Fibroblast of skin of abdomen (primary cell): ENCODE results near the gene COPB1.

Experiments
- DNase-seq: peaks from one replicate; pipeline ENCODE4 v3.0.0-alpha.2; 2013

Gene COPB1

DNA sequence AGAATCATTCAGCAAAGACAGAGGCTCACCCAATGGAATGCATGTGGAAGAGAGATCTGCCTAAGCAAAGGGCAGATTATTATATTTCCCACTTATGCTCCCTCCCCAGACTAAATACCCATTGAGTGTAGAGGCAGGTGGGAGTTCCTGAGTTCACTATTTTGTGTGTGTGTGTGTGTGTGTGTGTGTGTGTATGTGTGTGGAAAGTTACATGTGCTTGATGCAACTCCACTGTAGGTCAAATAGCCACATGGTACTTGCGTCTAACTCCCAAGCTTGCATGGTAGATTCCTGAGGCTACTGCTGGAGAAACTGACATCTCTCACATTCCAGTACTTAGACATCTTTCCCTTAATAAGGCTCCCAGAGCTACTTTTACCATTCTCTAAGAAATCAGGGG is 3.4 kb upstream of the COPB1 start:
- DNase-seq, result no peak

DNA sequence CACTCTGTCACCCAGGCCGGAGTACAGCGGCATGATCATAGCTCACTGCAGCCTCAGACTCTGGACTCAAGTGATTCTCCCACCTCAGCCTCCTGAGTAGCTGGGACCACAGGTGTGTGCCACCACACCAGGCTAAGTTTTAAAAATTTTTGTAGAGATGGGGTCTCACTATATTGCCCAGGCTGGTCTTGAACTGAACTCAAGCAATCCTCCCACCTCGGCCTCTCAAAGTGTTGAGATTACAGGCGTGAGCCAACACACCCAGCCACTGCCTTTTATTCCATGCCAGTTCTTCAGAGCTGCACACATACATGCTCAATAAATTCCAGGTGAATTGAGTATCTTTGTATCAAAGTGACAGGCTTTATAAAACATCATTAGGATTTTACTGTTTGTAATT is 2.4 kb upstream of the COPB1 start:
- no peak for DNase-seq

- DNase-seq, result peak; percentile 38
These were observed 605 bp upstream of the COPB1 start for GRCh38 chr11:14500181-14500651.

DNA sequence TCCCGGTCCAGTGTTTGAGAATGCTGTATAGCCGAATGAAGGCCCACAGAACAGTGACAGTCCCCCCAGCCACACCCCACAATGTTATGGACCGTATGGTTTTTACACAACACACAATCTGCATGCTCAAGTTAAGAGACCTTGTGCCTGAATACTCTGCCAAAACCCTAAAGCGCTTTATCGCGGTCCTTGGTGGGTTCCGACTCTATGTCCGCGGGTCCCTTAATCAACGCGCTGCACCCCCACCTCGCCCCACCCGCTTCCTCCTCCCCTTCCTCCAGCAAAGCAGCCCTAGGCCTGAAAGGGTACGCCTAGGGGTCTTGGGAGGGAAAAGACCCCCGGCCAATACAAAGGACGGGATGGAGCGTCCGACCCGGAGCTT is 442 bp downstream of the COPB1 start:
- DNase-seq, result peak; percentile 24

DNA sequence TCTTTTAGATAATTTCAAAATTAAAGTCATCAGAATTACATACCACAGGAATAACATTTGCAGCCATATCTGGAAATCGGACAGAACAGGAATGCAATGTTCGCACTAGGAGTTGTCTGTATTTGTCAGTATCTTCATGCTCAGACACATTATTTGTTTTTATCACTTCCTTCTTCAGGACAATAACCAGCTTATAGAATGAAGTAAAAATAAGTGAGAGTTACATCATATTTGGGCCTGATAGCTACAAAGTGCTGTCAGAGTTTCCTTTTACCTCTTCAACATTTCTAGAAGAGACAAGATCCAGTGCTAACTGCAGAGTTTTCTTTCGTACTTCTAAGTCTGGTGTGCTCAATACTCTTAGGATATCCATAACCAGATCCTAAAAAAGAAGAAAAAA is 18.9 kb downstream of the COPB1 start:
- peak; percentile 3 for DNase-seq

DNA sequence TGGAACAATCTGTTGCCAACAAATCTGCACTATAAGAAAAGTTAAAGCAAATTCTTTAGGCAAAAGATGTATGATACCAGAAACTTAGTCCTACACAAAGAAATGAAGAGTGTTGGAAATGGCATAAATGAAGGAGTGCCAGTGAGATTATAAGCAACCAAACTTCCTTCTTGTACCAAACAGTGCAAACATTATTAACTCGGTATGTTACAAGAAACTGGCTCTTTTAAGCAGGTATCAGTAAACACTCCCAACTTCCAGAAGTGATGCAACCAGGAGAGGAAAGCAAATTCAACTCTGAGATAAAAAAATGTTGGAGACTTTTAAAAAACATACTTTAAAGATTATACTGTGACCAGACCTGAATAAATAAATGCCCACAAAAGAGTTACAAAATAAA is 28.5 kb downstream of the COPB1 start:
- no peak for DNase-seq

- no peak for DNase-seq
These were observed 36.0 kb downstream of the COPB1 start for GRCh38 chr11:14463623-14464022.

DNA sequence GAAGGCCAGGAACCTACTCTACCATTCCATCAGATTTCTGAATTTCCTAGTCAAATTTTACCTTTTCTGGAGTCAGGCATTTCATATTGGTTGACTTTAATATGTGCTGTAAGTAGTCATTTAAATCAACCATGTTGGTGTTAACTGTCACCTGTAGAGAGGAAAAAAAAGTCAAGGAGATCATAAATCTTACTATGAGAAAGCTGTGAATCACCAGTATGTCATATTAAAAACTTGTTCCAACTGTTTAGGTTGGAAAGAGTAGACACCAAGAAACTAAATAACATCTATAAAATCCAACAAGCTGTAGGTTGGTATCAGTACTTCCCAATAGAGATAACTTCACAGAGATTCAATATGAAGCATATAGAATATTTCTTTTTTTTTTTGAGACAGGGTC is 39.5 kb downstream of the COPB1 start:
- DNase-seq, result no peak

DNA sequence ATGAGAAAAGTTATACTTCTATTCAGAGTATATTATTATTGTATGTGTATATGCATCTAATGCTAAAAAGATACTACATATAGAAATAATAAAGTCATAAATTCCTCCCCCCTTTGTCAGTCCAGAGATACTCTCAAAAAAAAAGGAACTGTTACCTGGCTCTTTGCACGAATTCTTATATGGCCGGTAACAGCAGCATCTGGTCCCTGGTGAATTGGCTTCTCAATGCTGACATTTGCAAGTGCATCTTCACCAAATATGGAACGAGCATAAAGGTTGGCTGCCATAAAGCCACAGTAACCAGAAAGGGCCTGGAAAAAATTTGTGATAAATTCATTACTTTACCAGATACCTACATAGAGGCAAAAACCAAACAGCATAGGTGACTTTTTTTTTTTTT is 41.2 kb downstream of the COPB1 start:
- no peak for DNase-seq

- no peak for DNase-seq
These were observed 43.8 kb downstream of the COPB1 start for GRCh38 chr11:14455648-14456430.

GRCh38 chr11:14454861-14455632 is 44.6 kb downstream of the COPB1 start:
- peak; percentile 19 for DNase-seq

- DNase-seq, result no peak
These were observed 47.8 kb downstream of the COPB1 start for GRCh38 chr11:14451825-14452224.

DNA sequence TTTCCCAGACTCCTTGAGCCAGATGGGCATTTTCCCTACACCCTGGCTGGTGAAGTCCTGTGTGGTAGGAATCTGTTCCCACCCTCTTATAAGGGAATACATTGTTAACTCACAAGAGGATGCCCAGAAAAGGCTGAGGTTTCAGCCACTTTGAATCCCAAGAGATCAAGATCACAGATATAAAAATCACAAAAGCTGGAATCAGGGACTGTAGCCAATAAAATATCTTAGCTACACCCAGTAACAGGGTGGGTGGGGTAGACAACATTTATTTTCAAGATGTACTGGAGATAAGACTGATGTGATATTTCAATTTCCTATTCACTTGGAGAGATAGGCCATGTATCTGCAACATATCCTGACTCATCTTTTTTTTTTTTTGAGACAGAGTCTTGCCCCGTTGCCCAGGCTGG is 50.3 kb downstream of the COPB1 start:
- DNase-seq, result no peak

- no peak for DNase-seq
These were observed 51.4 kb downstream of the COPB1 start for GRCh38 chr11:14448240-14448639.

DNA sequence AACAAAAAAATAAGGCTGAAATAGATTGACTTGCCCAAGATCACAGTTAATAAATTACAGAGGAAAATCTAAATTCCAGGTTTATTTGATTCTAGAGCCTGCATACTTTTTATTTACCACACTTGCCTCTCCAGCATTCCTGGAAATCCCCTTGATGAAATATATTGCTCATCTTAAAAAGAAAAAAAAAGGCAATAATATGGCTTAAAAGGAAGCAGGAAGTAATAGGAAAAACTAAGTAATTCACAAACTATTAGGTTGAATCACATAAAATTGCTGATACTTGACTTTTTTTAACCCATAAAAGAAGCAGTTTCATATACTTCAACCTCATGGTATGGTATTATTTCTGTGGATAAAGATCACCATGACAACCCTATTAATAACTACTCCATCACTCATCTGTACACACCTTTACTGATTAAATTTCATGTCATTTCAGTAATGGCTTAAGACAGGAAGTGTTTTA is 52.9 kb downstream of the COPB1 start:
- DNase-seq, result peak; percentile 85

- peak; percentile 57 for DNase-seq
These were observed 53.8 kb downstream of the COPB1 start for GRCh38 chr11:14445542-14446530.

GRCh38 chr11:14444441-14445189 is 55.0 kb downstream of the COPB1 start:
- no peak for DNase-seq

DNA sequence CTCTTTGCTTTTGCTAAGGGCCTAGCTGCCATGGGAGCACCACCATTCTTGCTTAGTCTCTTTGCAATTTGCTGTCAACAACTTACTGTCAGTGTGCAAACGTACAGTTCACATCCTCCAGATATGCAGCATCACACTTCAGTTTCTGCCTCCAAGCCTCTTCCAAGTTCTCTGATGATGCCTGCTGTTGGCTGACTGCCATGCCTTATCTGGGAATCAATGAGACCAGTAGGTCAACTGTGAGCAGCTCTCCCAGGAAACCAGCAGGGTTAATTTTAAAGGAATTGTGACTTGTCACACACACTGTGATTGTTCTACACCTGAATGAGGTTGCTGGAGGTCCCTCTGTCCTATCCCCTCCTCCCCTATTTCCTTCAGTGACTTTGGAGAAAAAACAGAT is 56.0 kb downstream of the COPB1 start:
- DNase-seq, result peak; percentile 50

DNA sequence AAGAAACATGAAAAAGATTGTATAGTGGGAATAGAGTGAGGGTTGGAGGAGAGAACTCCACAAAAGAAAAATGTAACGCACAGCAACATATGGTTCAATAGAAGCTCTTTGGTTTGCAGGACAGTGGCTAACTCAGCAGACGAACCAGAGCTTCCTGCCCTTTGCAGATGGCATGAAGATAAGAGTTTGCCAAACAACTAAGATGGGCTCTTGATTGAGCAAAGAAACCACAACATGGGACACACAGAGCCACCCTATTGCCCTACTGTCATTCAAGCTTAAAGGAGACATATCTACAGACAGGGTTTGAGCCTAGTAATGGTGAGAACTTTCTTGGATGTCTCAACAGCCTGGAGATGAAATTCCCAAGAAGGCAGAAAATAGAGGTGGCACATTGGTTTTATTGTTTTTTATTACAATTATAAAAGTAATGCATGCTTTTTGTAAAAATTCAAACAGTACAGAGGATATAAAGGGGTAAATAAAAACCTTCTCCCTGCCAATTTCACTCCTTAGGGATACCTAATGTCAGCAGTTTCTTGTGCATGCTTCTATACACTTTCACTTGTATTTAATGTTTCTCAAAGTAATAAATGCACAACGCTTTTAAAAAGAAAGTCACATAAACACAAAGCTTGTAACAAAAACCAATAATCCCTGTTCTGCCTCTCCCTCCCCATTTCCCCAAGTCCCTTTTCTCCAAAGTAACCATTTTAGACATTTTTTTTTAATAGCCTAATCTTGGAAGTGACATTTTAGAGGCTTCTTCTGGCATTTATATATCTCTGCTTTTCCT is 63.7 kb downstream of the COPB1 start:
- no peak for DNase-seq

DNA sequence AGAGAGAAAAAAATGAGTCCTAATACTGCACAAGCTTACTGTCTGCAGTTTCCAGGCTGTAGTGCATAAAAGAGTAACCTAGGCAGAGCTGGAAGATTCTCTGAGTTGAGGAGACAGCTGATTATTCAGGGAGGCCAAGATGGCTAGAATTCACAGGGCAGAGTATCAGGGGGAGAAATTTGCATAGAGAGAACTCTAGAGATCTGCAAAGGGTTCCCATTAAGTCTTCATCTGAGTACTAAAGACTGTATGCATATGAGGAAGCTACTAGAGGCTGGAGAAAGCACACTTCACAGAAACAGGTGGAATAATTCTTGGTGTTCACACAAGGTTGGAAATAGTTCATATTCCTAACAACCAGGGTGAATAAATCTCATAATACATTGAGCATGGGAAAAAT is 74.0 kb downstream of the COPB1 start:
- no peak for DNase-seq

GRCh38 chr11:14424096-14424495 is 75.5 kb downstream of the COPB1 start:
- DNase-seq, result peak; percentile 75
